WTC11 (cell line): ENCODE results near the gene ZNF366. TPM values are rescaled to one million over a fixed set of nuclear protein-coding genes. Genes with fewer than 3 reads are reported as not detected.
A peak's percentile ranks its signal among the peaks of the same experiment; 100 is the strongest.

Experiments used
- ATAC-seq: fragments of 200-7000 bp; cut with Tn5 transposase; 2 replicates; pipeline ENCODE4 v1.10.0; 2021; ENCODE audit warnings: mild to moderate bottlenecking, moderate library complexity
- CTCF ChIA-PET: fragments of 300-600 bp; sonication (Branson Sonifier 250); formaldehyde crosslinking; loops from one replicate; lab custom pipeline; 2021; ENCODE audit warnings: antibody characterized with exemption; lab: Charles Lee
- POLR2A ChIA-PET: fragments of 350-600 bp; sonication (Branson Sonifier 250); formaldehyde crosslinking; loops from one replicate; lab custom pipeline; 2021; ENCODE audit warnings: antibody characterized with exemption; lab: Charles Lee
- DNase-seq: peaks from one replicate; pipeline ENCODE4 v3.0.0; 2021; ENCODE audit warnings: low spot score
- H3K27ac Mint-ChIP-seq: 2 replicates; pipeline ENCODE4 v1.8.0; 2021; ENCODE audit warnings: mixed read lengths
- H3K27me3 Mint-ChIP-seq: 2 replicates; pipeline ENCODE4 v1.8.0; 2021; ENCODE audit warnings: low read depth, mild to moderate bottlenecking, moderate library complexity, mixed read lengths
- H3K36me3 Mint-ChIP-seq: 2 replicates; pipeline ENCODE4 v1.8.0; 2021; ENCODE audit warnings: mixed read lengths
- H3K4me1 Mint-ChIP-seq: 2 replicates; pipeline ENCODE4 v1.8.0; 2022; ENCODE audit warnings: mixed read lengths
- H3K4me3 Mint-ChIP-seq: 2 replicates; pipeline ENCODE4 v1.8.0; 2021; ENCODE audit warnings: mild to moderate bottlenecking, moderate library complexity, mixed read lengths
- H3K9me3 Mint-ChIP-seq: 2 replicates; pipeline ENCODE4 v1.8.0; 2021; ENCODE audit warnings: mixed read lengths
- CDX4 ChIP-seq: fragments of 250-450 bp; sonication (Bioruptor Pico); IDR thresholded peaks from 2 replicates; pipeline ENCODE4 v1.9.0; 2021; ENCODE audit warnings: moderate library complexity, mild to moderate bottlenecking, inconsistent platforms, borderline replicate concordance
- EMX1 ChIP-seq: fragments of 250-450 bp; sonication (Bioruptor Pico); IDR thresholded peaks from 2 replicates; pipeline ENCODE4 v1.8.0; 2021; ENCODE audit warnings: mild to moderate bottlenecking
- JAZF1 ChIP-seq: fragments of 250-450 bp; sonication (Bioruptor Pico); IDR thresholded peaks from 2 replicates; pipeline ENCODE4 v1.9.0; 2021; ENCODE audit warnings: moderate library complexity, mild to moderate bottlenecking, inconsistent platforms
- JUN ChIP-seq: sonication (generic); formaldehyde crosslinking; IDR thresholded peaks from 2 replicates; pipeline ENCODE4 v1.8.0; 2023; ENCODE audit warnings: mild to moderate bottlenecking, missing genetic modification reagents
- KAT7 ChIP-seq: sonication (generic); formaldehyde crosslinking; IDR thresholded peaks from 2 replicates; pipeline ENCODE4 v1.8.1; 2023; ENCODE audit warnings: missing genetic modification reagents, mild to moderate bottlenecking, borderline replicate concordance
- NR2C2 ChIP-seq: sonication (generic); formaldehyde crosslinking; IDR thresholded peaks from 2 replicates; pipeline ENCODE4 v1.8.0; 2022; ENCODE audit warnings: mild to moderate bottlenecking, missing genetic modification reagents
- RELA ChIP-seq: sonication (generic); formaldehyde crosslinking; IDR thresholded peaks from 2 replicates; pipeline ENCODE4 v1.8.1; 2022; ENCODE audit warnings: missing genetic modification reagents, mild to moderate bottlenecking, borderline replicate concordance
- SOX15 ChIP-seq: fragments of 250-450 bp; sonication (Bioruptor Pico); IDR thresholded peaks from 2 replicates; pipeline ENCODE4 v1.9.0; 2021; ENCODE audit warnings: mild to moderate bottlenecking
- TEAD4 ChIP-seq: sonication (generic); formaldehyde crosslinking; IDR thresholded peaks from 2 replicates; pipeline ENCODE4 v1.8.0; 2022; ENCODE audit warnings: mild to moderate bottlenecking, missing genetic modification reagents
- ZNF121 ChIP-seq: sonication (generic); formaldehyde crosslinking; IDR thresholded peaks from 2 replicates; pipeline ENCODE4 v1.8.0; 2023; ENCODE audit warnings: missing genetic modification reagents
- ZNF138 ChIP-seq: sonication (generic); formaldehyde crosslinking; conservative IDR thresholded peaks from 2 replicates; pipeline ENCODE4 v1.8.1; 2022; ENCODE audit warnings: mild to moderate bottlenecking, moderate library complexity, missing genetic modification reagents
- ZNF425 ChIP-seq: fragments of 250-450 bp; sonication (Bioruptor Pico); conservative IDR thresholded peaks from 2 replicates; pipeline ENCODE4 v1.9.0; 2021; ENCODE audit warnings: mild to moderate bottlenecking
- ZNF532 ChIP-seq: fragments of 250-450 bp; sonication (Bioruptor Pico); IDR thresholded peaks from 2 replicates; pipeline ENCODE4 v1.9.0; 2021; ENCODE audit warnings: mild to moderate bottlenecking, borderline replicate concordance
- total RNA-seq: library from RNA; stranded (reverse); gene quantifications from 3 replicates; pipeline ENCODE4 v1.2.3, GENCODE V29; 2021
- TF ChIP-seq, protein P1 (sequence below): sonication (generic); formaldehyde crosslinking; IDR thresholded peaks from 2 replicates; pipeline ENCODE4 v1.8.0; 2022; ENCODE audit warnings: mild to moderate bottlenecking, missing genetic modification reagents
- TF ChIP-seq, protein P2 (sequence below): sonication (generic); formaldehyde crosslinking; IDR thresholded peaks from 2 replicates; pipeline ENCODE4 v1.8.1; 2022; ENCODE audit warnings: low read depth, missing genetic modification reagents, borderline replicate concordance
- TF ChIP-seq, protein P3 (sequence below): fragments of 250-450 bp; sonication (Bioruptor Pico); IDR thresholded peaks from 2 replicates; pipeline ENCODE4 v2.1.2; 2022; ENCODE audit warnings: mild to moderate bottlenecking, moderate library complexity
- TF ChIP-seq, protein P4 (sequence below): sonication (generic); formaldehyde crosslinking; IDR thresholded peaks from 2 replicates; pipeline ENCODE4 v1.8.0; 2022; ENCODE audit warnings: mild to moderate bottlenecking, missing genetic modification reagents
- TF ChIP-seq, protein P5 (sequence below): sonication (generic); formaldehyde crosslinking; IDR thresholded peaks from 2 replicates; pipeline ENCODE4 v1.8.1; 2022; ENCODE audit warnings: mild to moderate bottlenecking, missing genetic modification reagents, moderate library complexity, borderline replicate concordance

ZNF366 gene
- total RNA-seq, 1 experiment from 2014 or later, result not detected

DNA sequence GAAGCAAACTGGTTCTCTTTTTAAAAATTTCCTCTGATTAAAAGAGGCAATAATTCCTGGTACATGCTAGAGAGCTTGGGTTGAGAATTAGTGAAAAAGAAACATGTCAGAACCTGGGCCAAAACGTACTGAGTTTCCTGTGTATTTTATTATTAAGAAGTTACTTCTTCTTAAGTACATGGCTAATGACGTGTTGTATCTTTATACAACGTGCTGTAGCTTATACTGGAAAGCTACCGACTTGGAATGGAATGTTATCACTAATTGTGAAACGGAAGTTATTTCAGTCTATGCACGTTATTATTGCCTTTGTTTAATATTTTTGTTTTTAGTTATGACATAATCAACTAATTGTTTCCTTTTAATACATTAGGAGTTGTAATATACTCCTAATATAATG is 43.1 kb downstream of the ZNF366 start (continued):
- TF ChIP-seq, protein P1, sequence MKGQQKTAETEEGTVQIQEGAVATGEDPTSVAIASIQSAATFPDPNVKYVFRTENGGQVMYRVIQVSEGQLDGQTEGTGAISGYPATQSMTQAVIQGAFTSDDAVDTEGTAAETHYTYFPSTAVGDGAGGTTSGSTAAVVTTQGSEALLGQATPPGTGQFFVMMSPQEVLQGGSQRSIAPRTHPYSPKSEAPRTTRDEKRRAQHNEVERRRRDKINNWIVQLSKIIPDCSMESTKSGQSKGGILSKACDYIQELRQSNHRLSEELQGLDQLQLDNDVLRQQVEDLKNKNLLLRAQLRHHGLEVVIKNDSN (CRISPR knock-in tag), result no peak
- TF ChIP-seq ZNF121 (CRISPR knock-in tag) (no peak), CDX4 (CRISPR knock-in tag) (no peak), KAT7 (CRISPR knock-in tag) (no peak), ZNF425 (CRISPR knock-in tag) (no peak), ZNF532 (CRISPR knock-in tag) (no peak)
- TF ChIP-seq, protein P2, sequence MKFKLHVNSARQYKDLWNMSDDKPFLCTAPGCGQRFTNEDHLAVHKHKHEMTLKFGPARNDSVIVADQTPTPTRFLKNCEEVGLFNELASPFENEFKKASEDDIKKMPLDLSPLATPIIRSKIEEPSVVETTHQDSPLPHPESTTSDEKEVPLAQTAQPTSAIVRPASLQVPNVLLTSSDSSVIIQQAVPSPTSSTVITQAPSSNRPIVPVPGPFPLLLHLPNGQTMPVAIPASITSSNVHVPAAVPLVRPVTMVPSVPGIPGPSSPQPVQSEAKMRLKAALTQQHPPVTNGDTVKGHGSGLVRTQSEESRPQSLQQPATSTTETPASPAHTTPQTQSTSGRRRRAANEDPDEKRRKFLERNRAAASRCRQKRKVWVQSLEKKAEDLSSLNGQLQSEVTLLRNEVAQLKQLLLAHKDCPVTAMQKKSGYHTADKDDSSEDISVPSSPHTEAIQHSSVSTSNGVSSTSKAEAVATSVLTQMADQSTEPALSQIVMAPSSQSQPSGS, result no peak
- TF ChIP-seq, protein P3, sequence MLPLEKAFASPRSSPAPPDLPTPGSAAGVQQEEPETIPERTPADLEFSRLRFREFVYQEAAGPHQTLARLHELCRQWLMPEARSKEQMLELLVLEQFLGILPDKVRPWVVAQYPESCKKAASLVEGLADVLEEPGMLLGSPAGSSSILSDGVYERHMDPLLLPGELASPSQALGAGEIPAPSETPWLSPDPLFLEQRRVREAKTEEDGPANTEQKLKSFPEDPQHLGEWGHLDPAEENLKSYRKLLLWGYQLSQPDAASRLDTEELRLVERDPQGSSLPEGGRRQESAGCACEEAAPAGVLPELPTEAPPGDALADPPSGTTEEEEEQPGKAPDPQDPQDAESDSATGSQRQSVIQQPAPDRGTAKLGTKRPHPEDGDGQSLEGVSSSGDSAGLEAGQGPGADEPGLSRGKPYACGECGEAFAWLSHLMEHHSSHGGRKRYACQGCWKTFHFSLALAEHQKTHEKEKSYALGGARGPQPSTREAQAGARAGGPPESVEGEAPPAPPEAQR (CRISPR knock-in tag), result no peak
- TF ChIP-seq, protein P4, sequence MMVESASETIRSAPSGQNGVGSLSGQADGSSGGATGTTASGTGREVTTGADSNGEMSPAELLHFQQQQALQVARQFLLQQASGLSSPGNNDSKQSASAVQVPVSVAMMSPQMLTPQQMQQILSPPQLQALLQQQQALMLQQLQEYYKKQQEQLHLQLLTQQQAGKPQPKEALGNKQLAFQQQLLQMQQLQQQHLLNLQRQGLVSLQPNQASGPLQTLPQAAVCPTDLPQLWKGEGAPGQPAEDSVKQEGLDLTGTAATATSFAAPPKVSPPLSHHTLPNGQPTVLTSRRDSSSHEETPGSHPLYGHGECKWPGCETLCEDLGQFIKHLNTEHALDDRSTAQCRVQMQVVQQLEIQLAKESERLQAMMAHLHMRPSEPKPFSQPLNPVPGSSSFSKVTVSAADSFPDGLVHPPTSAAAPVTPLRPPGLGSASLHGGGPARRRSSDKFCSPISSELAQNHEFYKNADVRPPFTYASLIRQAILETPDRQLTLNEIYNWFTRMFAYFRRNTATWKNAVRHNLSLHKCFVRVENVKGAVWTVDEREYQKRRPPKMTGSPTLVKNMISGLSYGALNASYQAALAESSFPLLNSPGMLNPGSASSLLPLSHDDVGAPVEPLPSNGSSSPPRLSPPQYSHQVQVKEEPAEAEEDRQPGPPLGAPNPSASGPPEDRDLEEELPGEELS (CRISPR knock-in tag), result no peak

- Mint-ChIP-seq H3K36me3 (no peaks in the 10 kb centered on the region), H3K27me3 (no peaks in the 10 kb centered on the region), H3K9me3 (no peaks in the 10 kb centered on the region), H3K27ac (no peak overlapping the region), H3K4me1 (no peaks in the 10 kb centered on the region), H3K4me3 (no peak overlapping the region)
- ATAC-seq (peak; percentile 67), DNase-seq (no peak)
- POLR2A ChIA-PET, result no interaction called here
- CTCF ChIA-PET, result interaction anchor here (0.7 to 2.0 kb wide), 14 partner anchors 9 to 148 kb away, joined by 3 to 13 read pairs (median 4); no protein-coding TSS in a partner anchor
- TF ChIP-seq TEAD4 (CRISPR knock-in tag), result no peak
- no peak for TF ChIP-seq JAZF1 (CRISPR knock-in tag)
- TF ChIP-seq SOX15 (CRISPR knock-in tag), result no peak
- no peak for TF ChIP-seq RELA
- no peak for TF ChIP-seq ZNF138 (CRISPR knock-in tag)
- TF ChIP-seq, protein P5, sequence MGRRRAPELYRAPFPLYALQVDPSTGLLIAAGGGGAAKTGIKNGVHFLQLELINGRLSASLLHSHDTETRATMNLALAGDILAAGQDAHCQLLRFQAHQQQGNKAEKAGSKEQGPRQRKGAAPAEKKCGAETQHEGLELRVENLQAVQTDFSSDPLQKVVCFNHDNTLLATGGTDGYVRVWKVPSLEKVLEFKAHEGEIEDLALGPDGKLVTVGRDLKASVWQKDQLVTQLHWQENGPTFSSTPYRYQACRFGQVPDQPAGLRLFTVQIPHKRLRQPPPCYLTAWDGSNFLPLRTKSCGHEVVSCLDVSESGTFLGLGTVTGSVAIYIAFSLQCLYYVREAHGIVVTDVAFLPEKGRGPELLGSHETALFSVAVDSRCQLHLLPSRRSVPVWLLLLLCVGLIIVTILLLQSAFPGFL (CRISPR knock-in tag), result no peak
- TF ChIP-seq, protein P4 (CRISPR knock-in tag), result no peak
- no peak for TF ChIP-seq EMX1
- no peak for TF ChIP-seq JUN (CRISPR knock-in tag)
- TF ChIP-seq NR2C2 (CRISPR knock-in tag), result no peak
- no peak for TF ChIP-seq ZNF121 (CRISPR knock-in tag)
Measured at GRCh38 chr5:72463449-72464052, 43.7 kb downstream of the ZNF366 start.
